B cell (primary cell): ENCODE results near the gene RBBP9.

Experiments
- CTCF ChIP-seq: fragments of 200-600 bp; IDR thresholded peaks from one replicate; pipeline ENCODE4 v1.8.0; 2022; ENCODE audit warnings: antibody characterized with exemption, mild to moderate bottlenecking
- EZH2 ChIP-seq: IDR thresholded peaks from 2 replicates; pipeline ENCODE4 v1.6.1; 2012; ENCODE audit warnings: borderline replicate concordance, low read depth, mild to moderate bottlenecking, moderate library complexity, low read length; ENCODE audit not compliant: insufficient read depth, poor library complexity, severe bottlenecking

- TF ChIP-seq CTCF: no peak
- no peak for TF ChIP-seq EZH2
Observed at GRCh38 chr20:18443886-18444285, 53.1 kb downstream of the RBBP9 start.
